Activated CD8-positive, alpha-beta memory T cell treated with anti-CD3 and anti-CD28 coated beads, Interleukin-2, amount 50 U/mL, for 48 hours (primary cell): ENCODE data around the gene FEM1C.
"Not testable (repeated sequence)": the region's sequence is repeated elsewhere in the genome, so short reads cannot be mapped to it uniquely, and the experiment has no call there.

Source experiments
- DNase-seq: peaks from one replicate; pipeline ENCODE4 v3.0.0-alpha.2; 2020

Gene FEM1C

GRCh38 chr5:115516372-115516771 lies 28.2 kb downstream of the FEM1C start:
- DNase-seq = no peak

DNA sequence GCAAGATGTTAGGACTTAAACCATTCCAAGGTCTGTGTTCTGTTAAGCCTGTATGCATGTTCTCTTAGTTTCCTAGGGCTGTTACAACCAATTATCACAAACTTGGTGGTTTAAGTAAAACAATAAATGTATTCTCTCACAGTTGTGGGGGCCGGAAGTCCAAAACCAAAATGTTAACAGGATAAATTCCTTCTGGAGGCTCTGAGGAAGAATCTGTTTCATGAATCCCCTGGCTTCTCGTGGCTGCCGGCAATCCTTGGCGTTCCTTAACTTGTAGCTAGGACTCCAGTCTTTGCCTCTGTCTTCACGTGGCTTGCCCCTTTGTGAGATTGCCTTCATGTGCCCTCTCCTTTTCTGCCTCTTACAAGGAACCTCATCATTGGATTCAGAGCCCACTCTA lies 30.4 kb downstream of the FEM1C start:
- no peak for DNase-seq

- DNase-seq = no peak
Observed at GRCh38 chr5:115511632-115512031, 32.9 kb downstream of the FEM1C start.

DNA sequence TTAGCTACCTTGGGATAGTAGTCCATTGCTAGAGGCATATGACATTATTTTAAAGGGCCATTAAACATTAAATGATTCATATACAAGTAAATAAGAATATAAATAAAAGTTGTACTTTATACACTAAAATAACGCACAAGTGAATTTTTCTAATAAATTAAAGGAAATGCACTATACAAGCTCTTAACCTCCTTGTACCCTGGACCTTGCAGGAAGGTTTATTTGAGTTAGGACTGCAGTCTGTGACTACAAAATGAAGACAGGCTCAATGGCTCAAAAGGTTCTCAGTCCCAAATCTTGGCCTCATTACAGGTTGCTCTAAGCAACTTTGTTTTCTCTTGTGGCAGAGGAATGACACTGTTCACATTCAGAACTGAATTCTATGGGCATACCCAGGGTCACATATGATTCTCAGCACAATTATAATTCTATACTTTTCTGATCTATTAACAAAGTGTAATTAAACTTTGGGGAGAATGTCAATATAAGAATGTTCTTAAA lies 34.4 kb downstream of the FEM1C start:
- no peak for DNase-seq

- no peak for DNase-seq
Observed at GRCh38 chr5:115509547-115509946, 35.0 kb downstream of the FEM1C start.

DNA sequence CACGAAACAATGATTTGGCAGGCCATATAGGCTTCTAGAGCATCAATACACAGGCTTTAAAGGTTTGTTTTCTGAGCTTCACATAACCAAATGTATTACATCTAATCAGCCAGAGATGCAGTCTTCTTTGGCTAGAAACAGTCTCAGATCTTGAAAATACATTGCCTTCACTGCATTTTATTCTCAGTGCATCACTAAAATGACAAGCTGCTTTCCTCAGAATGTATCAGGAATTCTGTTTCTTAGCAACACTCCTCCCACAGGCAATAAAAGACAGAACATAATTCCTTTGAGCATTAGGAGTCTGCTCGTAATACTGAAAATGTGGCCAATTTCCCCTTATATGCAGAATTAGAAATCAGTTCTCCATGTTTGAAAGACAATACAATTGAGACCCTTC lies 36.9 kb downstream of the FEM1C start:
- no peak for DNase-seq

DNA sequence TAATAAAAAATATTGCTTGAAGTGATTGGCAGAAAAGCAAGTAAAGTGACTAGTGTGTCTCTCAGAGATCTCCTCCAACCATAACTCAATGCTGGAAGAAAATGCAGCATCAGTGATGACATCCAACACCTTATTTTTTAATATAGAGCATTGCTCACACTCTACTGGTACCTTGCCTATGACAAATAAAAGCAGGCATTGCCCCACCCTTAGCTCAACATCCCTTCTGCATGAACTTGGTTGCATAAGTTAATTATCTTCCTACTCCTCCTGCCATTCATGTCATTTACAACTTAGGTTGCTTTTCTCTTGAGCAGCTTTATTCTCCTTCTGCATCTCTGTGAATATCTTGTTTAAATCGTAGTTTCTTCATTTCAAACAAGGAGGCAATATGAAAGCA lies 41.2 kb downstream of the FEM1C start:
- no peak for DNase-seq

DNA sequence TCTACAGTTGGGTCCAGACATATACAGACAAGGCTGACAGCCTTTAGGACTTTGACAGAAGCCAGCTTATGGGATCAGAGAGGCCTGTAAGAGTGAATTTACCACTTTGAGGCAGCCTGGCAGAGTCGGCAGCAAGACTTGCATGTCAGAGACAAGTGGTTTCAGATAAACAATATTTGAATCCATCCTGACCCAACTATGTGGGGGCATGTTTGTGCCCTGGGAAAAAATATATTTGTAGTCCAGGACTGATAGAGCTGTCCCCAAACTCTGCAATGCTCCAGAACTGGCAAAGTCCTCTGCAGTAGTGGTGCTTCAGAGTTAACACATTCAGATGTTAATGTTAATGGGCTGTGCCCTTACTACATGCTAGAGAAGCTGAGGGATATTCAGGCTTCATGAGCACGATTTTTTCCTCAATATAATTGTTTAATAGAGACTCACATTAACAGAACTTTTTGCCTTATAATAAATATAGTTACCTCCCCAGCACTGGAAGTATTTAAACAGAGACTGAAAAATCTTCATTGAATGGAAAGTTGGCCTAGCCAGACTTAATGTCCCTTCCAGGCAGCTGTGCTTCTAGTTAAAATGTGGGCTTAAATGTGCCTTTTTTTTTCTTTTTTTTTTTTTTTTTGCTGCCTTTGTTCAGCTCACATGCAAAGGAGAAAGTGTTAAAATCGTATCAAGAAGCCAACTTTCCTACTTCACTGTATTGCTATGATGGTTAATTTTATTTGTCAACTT lies 42.9 kb downstream of the FEM1C start:
- no peak for DNase-seq

GRCh38 chr5:115500225-115500624 lies 44.4 kb downstream of the FEM1C start:
- DNase-seq = no peak

- DNase-seq = no peak
Observed at GRCh38 chr5:115496936-115497576, 47.5 kb downstream of the FEM1C start.

GRCh38 chr5:115494570-115495289 lies 49.8 kb downstream of the FEM1C start:
- DNase-seq = no peak

DNA sequence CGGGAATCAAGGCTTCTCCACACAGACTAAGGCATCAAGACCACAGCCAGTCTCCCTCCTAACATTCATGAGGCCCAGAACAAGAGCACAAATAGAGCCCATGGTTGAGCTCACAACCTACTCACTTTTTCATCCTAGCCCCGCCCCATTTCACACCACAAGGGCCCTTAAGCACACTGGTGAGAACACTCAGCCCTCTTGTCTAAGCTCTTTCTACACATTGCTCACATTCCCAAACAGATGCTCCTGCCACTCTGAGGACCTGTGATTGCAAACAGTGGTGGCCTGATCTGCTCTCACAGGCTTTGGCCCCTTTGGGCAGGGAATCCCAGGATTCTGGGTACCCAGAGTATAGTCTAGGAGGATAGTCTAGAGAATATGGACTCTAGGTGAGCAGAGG lies 54.0 kb downstream of the FEM1C start:
- no peak for DNase-seq

DNA sequence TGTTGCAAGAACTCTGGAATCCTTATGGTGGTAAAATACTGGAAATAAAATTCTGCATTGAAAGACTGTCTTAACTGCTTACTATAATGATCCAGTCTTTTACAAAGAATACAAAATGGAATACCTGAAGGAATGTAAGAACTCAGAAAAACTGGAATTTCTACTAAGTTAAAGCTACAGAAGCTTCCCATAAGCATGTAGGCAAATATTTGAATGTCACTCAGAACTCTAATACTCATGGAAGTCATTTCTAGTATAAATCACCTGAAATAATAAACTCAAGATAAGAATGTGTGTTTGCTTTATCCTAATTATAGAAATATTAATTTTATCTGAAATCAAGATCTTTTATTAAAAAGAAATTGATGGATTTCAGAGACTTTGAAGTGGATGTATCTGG lies 54.8 kb downstream of the FEM1C start:
- no peak for DNase-seq

DNA sequence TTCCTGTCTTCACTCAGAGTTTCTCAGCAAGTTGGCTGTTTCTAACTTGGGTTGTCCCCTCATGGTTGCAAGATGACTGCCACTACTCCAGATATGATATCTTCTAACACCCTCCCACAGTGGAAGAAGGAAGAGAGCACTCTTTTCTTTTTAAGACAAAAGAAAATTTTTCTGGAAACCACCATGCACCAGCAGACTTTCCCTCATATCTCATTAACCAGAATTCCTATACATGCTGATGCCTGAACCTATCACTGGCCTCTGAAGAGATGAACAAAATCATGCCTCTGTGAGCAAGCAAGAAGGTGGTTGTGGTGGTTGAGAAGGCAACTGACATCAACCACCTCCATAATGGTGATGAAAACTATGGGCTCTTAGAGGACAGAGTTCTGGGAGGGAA lies 56.8 kb downstream of the FEM1C start:
- no peak for DNase-seq

DNA sequence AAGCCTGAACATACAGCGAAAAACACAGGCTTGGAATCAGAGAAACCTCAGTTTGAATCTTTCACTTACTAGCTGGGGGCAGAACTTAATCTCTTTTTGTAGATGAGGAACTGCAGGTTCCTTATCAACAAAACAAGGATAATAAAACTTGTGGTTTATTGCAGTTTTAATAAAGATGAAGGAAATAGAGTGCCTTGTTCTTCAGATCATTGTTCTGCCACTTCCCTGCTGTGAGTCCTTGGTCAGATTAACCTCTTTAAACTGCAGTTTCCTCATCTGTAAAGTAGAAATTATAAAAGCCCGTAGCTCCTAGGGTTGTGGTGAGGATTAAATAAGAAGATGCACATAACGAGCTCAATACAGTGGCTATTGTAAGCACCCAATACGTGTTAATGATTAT lies 57.4 kb downstream of the FEM1C start:
- no peak for DNase-seq

DNA sequence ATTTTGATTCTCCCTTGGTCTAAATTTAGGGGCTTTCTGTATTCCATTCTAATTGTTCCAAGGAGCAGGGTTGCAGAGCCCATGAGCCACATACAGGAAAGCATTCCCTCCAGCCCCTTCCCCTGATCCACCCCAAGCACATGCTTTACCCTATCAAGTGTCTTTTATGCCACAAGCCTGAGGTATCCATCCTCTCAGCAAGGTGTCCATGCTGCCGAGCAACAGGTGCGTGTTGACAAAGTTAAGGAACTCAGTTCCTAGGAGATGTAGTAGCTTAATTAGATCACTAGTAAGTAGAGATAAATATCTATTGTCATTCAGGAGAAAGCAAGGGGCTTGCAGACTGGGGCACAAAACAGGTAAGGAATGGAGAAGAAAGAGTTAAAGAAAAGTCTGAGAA lies 57.8 kb downstream of the FEM1C start:
- DNase-seq = no peak

DNA sequence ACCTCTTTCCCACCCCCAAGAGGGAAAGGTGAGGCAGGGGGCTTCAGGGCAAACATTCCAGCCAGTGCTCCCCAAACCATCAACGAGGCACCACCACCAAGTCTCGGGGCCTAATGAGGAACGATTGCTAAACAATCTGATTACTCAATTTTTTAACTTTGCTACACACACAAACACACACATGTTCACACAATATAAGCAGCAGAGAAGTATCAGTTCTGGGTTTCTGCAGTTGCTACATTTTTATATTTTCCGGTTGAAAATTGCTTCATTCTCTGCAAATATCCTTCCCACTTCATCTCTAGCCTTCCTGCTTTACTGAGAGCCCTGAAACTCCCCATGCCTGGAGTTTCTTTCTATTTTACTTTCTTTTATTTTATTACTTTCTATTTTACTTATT lies 60.2 kb downstream of the FEM1C start:
- DNase-seq = no peak

DNA sequence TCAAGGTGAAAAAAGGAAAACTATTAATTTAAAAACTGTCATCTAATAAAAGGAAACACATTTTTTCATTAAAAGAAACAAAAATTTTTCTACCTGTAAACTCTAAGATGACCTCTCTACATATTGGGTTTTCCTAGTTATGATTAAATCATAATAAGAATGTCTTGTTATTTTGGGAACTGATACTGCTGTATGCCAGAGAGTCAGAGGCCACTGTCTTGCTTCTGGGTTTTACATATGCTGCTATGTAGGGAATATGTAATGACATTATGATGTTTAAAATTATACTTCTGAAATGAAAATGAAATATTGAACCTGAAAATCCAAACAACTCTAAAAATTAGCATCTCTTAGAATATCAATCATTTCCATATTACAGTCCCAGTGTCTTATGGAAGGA lies 63.7 kb downstream of the FEM1C start:
- no peak for DNase-seq

DNA sequence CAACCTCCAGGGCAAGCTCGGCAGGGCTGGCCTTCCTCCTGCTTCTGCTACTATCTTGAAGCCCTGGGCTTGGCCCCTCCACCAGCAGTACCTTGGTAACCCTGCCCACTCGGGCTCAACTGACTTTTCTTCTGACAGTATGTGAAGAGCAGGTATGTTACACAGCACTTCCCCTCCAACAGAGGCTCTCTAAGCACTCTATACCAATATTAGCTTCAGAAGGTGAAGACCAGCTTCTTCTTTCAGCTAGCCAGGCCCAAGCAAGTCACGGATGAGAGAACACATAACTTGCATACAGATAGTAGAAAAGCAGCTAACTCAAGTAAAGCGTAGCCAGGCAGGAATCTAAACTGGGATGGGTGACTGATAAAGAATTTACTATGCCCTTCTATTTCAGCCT lies 64.3 kb downstream of the FEM1C start:
- no peak for DNase-seq

DNA sequence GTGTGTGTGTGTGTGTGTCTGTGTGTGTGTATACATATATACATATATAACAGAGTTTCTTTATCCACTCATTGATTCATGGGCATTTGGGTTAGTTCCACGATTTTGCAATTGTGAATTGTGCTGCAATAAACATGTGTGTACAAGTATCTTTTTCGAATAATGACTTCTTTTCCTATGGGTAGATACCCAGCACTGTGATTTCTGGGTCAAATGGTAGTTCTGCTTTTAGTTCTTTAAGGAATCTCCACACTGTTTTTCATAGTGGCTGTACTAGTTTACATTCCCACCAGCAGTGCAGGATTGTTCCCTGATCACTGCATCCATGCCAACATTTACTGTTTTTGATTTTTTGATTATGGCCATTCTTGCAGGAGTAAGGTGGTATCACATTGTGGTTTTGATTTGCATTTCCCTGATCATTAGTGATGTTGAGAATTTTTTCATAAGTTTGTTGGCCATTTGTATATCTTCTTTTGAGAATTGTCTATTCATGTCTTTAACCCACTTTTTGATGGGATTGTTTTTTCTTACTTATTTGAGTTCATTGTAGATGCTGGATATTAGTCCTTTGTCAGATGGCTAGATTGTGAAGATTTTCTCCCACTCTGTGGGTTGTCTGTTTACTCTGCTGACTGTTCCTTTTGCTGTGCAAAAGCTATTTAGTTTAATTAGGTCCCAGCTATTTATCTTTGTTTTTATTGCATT lies 65.3 kb downstream of the FEM1C start:
- not testable (repeated sequence) for DNase-seq

DNA sequence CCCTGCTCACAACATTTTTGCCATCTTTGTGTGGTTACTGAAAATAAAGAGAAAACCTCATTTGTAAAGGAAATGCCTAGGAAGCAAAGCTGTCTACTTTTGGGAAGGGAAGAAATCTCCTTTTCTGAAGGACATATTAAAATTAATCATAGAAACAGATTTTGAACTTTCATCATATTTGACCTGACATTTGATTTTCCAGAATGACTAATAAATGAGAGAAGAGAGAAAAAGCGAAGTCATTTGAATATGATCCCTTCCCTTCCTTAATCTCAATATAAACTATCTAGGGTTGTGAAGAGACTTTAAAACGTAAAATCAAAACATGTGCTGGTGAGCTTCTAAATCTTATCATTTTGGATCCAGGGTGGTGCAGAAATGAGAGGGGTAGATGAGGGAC lies 66.3 kb downstream of the FEM1C start:
- no peak for DNase-seq

GRCh38 chr5:115477581-115477980 lies 67.0 kb downstream of the FEM1C start:
- DNase-seq = no peak

- DNase-seq = no peak
Observed at GRCh38 chr5:115475788-115476187, 68.8 kb downstream of the FEM1C start.
